ENCODE results near the gene SPEM3.
A peak's percentile ranks its signal among the peaks of the same experiment; 100 is the strongest.

The SPEM3 gene

DNA sequence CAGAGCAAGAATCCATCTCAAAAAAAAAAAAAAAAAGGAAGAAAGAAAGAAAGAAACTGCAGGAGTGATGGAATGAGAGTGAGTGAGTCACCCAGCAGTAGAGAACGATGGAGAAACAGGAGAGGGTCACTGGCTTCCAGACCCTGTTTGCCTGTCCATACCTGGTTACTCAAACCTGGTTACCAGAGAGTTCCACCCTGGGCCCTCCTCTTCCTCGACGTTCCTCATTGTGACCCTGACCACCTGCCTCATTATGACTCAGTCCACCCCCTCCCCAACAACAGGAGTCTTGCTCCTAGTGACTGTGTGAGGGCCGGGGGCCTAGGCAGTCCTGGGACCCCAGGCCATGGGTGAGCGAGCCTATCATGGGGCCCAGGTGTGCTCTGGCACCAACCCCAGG, at the start of gene SPEM3:
Gene SPEM3 (plus strand): TSS at position 301 of the 400 bp plus-strand sequence. CDS start 46 bp downstream, at position 347.
- DNase-seq = no peak

DNA sequence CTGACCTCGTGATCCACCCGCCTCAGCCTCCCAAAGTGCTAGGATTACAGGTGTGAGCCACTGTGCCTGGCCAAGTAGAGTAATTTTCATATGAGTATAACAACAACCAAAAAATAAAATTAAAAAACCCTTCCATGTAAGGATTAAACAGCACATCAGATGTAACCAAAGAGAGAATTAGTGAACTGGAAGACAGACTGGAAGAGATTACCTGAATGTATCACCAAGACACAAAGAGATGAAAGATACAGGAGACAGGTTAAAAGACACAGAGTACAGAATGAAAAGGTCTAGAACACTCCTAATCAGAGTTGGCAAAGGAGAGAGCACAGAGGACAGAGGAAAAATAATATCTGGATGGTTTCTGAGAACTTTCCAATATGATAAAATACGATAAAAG, 49.5 kb upstream of the SPEM3 start:
- DNase-seq = no peak

DNA sequence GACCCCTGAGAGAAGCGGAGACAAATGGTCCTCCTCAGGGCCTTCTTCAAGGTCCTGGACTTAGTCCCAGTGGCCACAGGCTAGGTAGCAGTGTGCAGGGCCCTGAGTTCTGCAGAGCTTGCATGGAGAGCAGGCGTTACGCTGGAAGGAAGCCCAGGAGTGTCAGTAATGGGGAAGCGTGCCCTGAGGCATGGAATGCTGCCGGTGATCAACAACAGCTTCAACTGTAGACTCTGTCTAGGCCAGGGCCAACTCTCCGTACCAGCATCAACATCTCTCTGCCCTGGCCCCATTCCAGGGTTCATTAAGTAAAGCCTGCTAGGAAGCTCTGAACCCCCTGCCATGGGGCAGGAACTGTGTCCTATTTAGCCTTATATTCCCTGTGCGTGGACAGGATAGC, 48.3 kb upstream of the SPEM3 start:
- no peak for DNase-seq

DNA sequence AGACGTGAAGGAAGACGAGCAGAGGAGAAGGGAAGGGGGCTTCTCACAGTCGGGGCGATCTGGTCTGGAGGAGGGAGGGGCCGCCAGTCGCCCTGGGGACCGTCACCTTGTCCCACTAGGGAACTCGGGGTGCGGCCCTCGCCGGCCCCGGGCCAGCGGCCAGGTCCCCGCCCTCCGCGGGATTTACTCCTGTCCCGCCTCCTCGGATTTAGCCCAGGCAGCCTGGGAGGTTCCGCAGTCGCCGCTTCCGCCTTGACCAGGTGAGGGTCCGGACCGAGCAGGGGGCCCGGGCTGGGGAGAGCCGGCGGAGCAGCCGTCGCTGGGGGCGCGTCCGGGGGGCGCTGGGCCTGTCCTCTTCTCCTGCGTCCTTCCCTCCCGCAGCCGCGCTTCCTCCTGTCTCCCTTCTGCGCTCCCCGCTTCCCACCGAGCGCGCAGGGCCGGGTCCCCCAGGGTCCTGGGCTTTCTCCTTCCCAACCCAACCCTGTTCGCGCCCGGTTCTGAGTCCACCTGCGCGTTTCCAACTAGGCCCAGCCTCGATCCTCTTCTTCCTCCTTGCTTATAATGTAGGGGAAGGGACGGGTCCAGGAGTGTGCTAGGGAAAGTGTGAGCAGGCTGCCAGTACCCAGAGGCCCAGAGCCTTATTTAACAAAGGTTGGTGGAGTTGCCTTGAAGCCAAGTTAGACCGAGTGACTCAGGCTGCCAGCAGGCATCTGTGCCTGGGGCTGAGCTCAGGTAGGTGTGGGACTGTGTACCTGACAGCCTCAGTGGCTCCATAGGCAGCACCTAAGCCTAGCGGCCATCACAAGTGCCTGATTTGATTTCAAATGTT, 47.6 kb upstream of the SPEM3 start, which contains the start of gene TNK1:
Gene TNK1 (plus strand): TSS at position 235 of the 829 bp plus-strand sequence. CDS start 1,838 bp downstream, outside the sequence.
- no peak for DNase-seq

DNA sequence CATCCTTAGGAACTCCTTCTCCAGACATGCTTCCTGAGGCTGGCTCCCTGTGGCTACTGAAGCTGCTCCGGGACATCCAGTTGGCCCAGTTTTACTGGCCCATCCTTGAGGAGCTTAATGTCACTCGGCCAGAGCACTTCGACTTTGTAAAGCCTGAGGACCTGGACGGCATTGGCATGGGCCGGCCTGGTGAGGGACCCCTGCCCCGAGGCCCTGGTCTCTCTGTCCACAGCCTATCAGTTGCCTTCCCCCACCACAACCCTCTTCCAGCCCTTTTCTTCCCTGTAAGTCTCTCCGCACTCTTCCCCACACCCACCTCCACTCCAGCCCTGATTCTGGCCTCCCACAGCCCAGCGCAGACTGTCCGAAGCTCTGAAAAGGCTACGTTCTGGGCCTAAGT, 45.8 kb upstream of the SPEM3 start:
- DNase-seq = no peak

DNA sequence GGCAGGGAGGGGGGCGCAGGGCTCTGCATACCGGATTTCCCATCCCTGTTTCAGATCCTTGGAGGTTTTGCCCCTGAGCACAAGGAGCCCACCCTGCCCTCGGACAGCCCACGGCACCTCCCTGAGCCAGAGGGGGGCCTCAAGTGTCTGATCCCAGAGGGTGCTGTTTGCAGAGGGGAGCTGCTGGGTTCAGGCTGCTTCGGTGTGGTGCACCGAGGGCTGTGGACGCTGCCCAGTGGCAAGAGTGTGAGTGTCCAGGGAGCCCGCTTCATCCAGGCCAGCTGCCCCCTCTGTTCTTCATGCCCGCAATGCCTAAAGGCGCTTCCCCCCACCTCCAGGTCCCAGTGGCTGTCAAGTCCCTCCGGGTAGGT, 45.3 kb upstream of the SPEM3 start:
- DNase-seq = no peak

DNA sequence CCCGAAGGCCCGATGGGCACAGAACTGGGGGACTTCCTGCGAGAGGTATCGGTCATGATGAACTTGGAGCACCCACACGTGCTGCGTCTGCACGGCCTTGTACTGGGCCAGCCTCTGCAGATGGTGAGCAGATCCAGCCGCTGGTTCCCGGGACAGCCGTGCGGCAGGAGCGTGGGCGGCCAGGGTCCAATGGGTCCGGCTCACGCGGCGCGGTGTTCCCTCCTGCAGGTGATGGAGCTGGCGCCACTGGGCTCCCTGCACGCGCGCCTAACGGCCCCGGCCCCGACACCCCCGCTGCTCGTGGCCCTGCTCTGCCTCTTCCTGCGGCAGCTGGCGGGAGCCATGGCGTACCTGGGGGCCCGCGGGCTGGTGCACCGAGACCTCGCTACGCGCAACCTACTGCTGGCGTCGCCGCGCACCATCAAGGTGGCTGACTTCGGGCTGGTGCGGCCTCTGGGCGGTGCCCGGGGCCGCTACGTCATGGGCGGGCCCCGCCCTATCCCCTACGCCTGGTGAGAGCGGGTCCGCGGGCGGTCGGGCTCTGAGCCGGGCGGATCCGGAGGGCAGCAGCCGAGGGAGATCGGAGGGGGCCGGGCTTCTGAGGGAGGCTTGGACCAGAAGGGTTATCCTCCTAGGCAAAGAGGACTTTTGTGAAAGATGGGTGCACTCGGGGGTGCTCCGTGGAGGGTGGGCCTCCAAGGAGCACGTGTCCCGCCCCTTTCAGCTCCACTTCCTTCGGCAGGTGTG, 44.7 kb upstream of the SPEM3 start:
- DNase-seq = no peak

DNA sequence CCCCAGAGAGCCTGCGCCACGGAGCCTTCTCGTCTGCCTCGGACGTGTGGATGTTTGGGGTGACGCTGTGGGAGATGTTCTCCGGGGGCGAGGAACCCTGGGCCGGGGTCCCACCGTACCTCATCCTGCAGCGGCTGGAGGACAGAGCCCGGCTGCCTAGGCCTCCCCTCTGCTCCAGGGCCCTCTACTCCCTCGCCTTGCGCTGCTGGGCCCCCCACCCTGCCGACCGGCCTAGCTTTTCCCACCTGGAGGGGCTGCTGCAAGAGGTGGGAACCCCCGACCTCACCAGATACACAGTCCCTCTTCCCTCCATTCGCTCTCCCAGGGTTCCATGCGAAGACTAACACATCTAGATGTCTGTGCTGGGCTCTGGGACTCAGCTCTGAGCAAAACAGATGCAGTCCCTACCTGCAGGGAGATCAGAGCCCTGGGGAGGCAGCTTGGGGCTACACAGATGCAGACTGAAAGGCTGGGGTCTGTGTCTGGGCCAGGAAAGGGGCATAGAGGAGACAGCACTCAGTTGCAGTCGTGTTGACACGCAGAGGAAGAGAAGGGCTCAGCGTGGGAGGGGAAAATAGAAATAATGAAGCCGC, 44.1 kb upstream of the SPEM3 start:
- DNase-seq = no peak

DNA sequence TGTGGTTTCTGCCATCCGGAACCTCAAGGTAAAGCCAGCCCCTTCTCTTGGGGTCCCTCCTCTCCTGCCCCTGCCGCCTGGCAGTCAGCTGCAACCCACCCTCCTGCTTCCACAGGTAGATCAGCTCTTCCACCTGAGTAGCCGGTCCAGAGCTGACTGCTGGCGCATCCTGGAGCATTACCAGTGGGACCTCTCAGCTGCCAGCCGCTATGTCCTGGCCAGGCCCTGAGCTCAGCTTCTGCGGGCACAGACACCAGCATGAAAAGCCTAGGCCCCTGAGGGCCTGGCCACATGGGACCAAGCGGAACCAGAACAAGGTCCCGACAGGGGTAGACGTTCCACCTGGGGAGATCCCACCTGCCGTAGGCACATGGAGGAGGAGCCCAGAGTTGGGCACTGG, 39.8 kb upstream of the SPEM3 start:
- no peak for DNase-seq

DNA sequence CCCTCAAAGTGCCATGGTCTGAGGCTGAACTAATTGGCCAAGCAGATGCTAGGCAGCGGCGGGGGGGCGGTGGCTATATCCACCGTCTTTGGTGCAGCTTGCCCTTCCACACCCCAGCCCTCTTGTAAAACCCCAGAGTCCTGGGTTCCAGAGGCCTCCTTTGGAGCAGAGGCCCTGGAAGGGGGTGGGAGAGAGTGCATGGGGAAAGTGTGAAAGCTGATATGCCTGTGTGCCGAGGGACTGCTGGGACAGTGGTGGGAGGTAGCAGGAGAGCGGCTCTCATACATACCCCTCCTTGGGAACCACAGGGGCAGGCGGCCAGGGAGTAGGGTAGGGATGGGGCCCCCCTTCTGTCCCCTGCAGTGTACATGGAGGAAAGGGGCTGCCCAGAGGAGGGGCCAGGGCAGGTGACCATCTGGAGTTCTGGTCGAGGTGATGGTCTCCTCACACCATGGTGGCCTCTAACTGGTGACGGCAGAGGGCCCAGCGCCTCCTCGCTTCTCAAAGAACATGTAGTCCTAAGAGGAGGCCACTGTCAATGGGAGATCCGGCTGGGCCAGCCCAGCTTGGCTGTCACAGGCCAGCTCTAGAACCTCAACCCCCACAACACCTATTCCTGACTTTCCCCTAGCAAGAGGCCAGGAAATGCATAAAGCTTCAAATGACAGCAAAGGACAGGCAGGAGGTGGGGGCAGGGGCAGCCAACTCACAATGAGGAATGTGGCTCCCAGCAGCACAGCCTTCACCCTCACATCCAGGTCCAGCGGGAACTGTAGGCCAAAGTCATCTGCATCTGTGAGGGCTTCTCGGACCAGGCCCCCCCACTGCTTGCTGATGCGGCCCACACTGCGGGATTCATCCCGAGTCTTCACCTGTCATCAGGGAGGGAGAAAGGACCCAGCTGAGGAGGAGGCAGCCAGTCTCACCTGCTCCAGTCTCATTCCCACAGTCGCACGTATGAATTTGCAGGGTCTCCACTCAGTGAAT, 38.4 kb upstream of the SPEM3 start:
- DNase-seq = no peak

DNA sequence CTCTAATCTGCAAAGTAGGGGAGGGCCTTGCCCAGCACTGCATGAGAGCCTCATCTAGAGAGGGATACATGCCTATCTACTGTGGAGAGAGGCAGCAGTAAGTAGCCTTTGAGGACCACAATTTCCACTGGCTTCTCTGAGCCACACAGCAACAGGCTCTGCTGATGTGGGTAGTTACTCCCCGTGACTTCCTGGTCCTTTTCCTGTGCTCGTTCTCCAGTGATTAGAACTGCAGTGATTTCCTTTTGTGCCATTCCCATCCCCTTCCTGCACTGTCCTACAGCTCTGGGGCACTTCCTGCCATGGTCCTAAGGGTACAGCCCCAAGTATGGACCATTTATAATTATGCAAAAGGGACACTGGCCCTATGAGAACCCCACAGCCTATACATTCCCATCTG, 37.4 kb upstream of the SPEM3 start:
- DNase-seq = no peak

DNA sequence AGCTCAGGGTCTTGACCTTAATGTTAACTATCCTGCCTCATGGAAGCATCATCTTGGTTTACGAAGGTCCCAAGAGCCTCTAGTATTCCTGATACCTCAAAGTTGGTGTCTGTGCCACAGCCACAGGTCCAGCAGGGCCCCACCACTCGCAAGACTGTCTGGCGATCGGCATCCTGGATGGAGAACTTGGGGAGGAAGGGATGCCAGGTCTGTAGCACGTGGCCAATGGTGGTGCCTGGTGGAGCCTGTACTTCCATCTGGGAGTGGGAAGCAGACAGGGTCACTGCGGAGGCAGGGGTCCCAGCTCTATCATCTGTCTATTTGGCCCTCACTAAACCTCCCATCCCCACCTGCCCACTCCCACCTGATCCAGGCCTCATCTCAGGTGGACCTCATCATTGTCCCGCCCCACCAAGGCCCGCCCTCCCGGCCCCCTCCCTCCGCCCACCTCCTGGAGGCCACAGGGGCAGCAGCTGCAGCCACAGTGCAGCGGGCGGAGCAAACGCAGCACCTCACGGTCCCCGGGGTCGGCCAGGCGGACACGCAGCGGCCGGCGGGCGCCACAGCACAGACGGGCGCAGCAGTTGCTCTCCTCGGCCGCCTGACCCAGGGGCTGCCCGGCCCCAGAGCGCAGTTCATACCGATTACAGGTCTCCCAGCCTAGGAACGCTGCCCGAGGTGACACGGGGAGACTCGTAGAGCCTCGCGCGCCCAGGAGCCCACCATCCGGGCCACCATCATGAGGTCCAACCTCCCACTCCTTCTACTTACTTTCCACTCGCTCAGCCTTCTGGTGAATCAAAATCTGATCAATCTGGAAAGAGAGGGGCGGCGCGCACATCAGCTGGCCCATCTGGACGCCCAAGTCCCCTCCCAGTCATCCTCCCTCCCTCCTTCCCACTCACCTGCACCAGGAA, 35.7 kb upstream of the SPEM3 start:
- DNase-seq = no peak

DNA sequence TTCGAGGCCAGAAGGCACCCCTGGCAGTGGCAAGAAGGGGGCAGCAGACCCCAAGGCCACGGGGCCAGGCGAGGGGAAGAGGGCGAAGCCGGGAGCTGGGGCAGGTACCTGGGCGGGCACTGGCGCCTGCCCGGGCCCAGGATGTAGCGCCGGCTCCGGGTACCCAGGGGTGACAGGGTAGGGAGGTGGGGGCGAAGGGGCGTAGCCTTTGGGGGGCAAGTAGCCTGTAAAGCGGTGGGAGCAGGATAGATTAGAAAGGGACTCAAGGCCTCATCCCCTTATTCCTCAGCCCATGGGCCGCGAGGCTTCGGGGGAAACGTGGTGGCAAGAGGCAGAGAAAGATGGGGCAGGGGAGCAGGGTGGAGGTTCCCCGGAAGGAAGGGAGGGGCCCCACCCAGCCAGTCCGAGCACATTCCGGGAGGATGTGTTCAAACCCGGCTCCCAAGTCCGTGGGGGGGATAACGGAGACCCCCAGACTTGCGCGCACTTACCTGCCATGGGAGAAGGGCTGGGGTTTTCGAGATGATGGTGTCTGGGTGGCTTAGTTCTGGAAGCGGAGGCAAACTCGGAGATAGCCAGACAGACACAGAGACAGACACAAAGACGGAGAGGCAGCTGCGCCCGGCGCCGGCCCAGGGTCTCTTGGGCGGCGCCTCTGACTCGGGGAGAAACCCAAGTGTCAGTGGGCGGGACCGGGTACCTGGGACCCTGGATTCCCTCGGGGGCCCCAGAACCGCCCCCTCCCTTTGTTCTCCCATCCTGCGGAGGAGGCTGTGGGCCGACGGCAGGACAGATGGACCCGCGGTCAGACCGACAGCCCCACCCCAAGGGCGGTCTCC, 34.8 kb upstream of the SPEM3 start:
- DNase-seq = peak; percentile 61

DNA sequence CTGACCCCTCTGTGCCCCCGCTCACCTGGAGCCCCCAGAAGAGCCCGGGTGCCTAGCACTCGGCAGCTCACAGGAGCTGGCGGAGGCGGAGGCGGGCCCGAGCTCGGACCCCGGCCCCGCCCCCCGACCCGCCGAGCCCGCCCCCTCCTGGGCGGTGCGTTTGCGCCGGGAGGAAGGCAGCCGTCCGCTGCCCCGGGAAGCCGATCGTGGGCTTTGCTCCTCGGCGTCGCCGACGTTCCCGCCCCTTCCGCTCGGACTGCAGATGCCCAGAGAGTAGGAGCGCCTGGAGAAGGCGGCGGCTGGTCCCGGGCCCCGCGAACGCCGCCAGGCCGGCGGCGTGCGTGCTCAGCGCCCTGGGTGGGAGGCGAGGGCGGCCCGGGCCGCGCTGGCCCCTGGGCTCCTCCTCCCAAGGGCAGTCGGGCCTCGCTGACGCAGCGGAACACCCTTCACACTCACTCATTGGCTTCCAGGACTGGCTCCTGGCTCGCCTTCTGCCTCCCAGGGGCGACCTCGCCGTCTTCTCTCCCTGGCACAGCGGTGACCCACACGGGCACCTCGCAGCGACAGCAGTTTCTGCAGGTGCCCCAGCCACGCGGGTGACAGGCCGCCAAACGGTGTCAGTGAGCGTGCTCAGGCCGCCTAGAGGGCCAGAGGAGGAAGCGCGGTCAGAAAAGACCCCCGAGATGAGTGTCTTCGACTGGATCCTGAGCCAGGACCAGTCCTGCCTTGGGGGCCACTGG, 34.0 kb upstream of the SPEM3 start, which contains the start of gene PLSCR3:
Gene PLSCR3 (minus strand): TSS at position 74 of the 740 bp plus-strand sequence. CDS start 415 bp downstream, outside the sequence.
- DNase-seq = peak; percentile 90

DNA sequence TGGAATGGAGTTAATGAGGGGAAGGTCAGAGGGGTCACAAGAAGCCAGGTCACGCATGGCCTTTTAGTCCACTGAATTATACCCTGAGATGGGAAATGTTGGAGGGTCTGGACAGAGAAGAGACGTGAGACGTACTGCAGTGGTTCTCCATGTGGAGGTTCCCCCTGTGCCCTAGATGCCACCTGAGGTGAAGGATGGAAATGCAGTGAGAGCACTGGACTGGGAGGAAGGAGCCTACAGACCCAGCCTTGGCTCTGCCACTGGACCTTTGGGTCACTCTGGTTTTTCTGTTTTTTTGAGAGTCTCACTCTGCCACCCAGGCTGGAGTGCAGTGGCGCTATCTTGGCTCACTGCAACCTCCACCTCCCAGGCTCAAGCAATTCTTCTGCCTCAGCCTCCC, 32.5 kb upstream of the SPEM3 start:
- DNase-seq = no peak

DNA sequence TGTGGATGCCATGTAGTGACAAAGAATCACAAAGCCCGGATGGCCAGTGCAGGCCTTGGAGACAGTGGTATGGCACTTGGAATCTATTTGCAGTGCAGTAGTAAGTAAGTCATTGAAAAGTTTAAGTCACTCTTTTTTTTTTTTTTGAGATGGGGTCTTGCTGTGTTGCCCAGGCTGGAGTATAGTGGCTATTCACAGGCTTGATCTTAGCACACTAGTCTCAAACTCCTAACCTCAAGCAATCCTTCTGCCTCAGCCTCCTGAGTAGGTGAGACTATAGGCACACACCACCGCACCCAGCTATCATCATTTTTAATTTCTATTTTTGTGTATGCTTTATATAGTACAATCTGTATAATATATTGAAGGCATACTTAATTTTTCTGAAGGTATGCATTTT, 30.0 kb upstream of the SPEM3 start:
- no peak for DNase-seq

DNA sequence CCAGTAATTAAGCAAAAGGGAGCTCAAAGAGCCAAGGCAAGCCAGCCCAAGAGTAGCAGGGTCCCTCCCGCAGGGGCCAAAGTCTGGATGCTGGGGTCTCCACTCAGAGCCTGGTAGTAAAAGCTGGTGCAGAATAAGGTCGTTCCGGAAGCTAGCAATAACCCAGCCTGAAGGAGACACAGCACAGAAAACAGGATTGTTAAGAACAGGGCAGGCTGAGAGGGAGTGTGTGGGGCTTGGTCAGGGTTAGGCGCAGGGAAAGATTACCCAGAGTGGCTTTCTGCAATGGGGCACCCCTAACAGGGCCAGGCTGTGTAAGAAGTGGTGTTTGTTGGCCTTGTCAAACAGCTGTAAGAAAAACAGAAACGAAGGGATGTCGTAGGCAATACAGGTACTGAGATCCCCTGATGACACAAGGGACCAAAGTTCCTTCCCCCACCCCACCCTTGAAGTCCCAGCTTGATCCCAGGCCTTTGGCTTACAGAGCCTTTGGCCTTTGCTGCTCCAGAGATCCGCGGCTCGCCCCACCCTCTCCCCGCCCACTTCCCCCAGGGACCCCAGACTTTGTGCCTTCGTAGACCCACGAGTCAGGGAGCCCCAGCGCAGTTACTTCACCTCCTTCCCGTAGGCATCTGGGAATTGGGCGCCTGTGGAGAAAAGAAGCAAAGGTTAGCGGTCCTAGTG, 25.5 kb upstream of the SPEM3 start:
- DNase-seq = no peak

DNA sequence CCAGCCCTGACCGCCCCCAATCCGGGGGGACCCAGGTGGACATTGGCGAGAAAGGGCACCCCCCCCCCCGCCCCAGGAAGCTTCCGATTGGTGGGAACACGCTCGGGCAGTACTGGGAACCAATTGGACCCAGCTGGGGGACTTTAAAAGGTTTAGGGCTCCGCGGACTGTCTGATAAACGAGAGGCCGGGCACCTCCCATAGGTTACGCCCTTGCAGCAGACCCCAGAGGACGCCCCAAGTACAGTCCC, 25.0 kb upstream of the SPEM3 start:
- DNase-seq = no peak

Data from OCI-M1 (cell line).